HEK293T (cell line): Measurements from ENCODE around the gene C2CD5.

ENCODE experiments used
- BHLHE40 ChIP-seq: fragments of 450-650 bp; IDR thresholded peaks from 2 replicates; pipeline ENCODE4 v1.6.1; 2016; ENCODE audit warnings: mild to moderate bottlenecking, moderate library complexity, borderline replicate concordance
- ELF4 ChIP-seq: fragments of 450-650 bp; IDR thresholded peaks from 2 replicates; pipeline ENCODE4 v1.6.1; 2017; ENCODE audit warnings: antibody characterized with exemption
- HDGF ChIP-seq: fragments of 450-650 bp; IDR thresholded peaks from 2 replicates; pipeline ENCODE4 v1.6.1; 2017; ENCODE audit warnings: antibody characterized with exemption, borderline replicate concordance
- SP1 ChIP-seq: fragments of 450-650 bp; IDR thresholded peaks from 2 replicates; pipeline ENCODE4 v1.6.1; 2017
- SUZ12 ChIP-seq: fragments of 450-650 bp; IDR thresholded peaks from 2 replicates; pipeline ENCODE4 v1.6.1; 2016; ENCODE audit warnings: mild to moderate bottlenecking
- TARDBP ChIP-seq: fragments of 450-650 bp; IDR thresholded peaks from 2 replicates; pipeline ENCODE4 v1.6.1; 2016

DNA sequence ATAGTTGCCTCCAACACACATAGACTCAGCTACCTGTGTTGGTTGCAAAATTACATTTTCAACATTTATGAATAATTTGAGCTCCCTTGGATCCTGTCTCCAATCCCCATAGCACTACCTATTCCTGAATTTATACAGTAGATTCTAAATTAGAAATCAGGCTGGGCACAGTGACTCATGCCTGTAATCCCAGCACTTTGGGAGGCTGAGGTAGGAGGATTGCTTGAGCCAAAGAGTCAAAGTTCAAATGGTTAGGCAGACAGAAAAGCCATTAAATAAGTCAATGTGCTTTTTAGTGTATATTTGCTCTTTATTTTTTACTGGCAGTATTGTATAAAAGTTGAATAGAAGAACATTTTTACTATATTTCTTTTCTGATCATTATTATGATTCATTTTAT lies 24.9 kb upstream of the C2CD5 start:
- no peak for TF ChIP-seq SUZ12
- TF ChIP-seq BHLHE40 = no peak
- TF ChIP-seq TARDBP = no peak
- TF ChIP-seq ELF4 = no peak
- TF ChIP-seq HDGF = no peak
- TF ChIP-seq SP1 = no peak
